Body of pancreas (tissue), 4 donors: ENCODE data around the gene HSPA1A.

Experiments used
- CTCF ChIP-seq, 7 experiments: fragments of 450-650 bp in 4 of 7; fragments of 200-600 bp in 3 of 7; sonication (generic) in 3 of 7; IDR thresholded peaks; one replicate each; pipeline ENCODE4 v1.5.1; 2016 to 2019; ENCODE audit warnings: antibody characterized with exemption in 7 of 7
- POLR2A ChIP-seq, 3 donors: fragments of 450-650 bp; IDR thresholded peaks; one replicate each; pipeline ENCODE4 v1.6.1; 2016; ENCODE audit warnings: antibody characterized with exemption in 3 of 3, mild to moderate bottlenecking in 2 of 3

GRCh38 chr6:31796993-31797385 lies 18.4 kb upstream of the HSPA1A start:
- TF ChIP-seq POLR2A (IDR thresholded peaks at IDR 0.05) (no peak), CTCF (IDR thresholded peaks at IDR 0.05) (no peak)
